Activated CD4-positive, alpha-beta T cell treated with anti-CD3 and anti-CD28 coated beads, Interleukin-2, amount 50 U/mL, for 1 hour (primary cell): ENCODE measurements around the gene GPR35.
"Not testable (repeated sequence)": the region's sequence is repeated elsewhere in the genome, so short reads cannot be mapped to it uniquely, and the experiment has no call there.

ENCODE experiments used
- DNase-seq: peaks from one replicate; pipeline ENCODE4 v3.0.0-alpha.2; 2020

Gene GPR35

GRCh38 chr2:240670950-240671349 is 45.7 kb downstream of the GPR35 start:
- no peak for DNase-seq

DNA sequence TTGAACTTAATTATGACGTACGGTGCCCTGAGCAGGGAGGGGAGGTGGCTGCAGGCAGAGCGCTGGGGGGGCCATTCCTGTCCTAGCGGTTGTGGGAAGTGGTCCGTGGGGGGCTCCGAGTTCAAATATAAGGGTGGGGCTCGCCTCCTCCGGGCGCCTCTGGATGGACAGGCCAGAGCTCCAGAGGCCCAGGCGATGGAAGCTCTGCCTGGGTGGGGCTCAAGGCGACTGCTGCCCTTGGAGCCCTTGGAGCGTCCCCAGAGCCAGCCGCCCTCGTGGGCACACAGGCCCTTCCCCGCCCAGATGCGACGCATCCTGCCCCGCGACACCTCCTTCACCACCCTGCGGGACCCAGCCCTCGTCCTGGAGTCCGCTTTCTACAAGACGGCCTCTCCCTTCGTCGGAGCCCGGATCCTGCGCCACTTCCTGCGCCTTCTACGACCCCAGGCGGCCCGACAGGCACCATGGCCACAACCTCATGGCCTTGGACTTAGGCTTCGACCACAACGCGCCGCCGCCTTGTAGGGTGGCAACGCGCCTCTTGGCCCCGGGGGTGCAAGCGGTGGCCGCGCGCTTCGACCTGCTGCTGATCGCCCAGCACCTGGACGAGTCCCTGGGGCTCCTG is 46.9 kb downstream of the GPR35 start:
- no peak for DNase-seq

- DNase-seq = no peak
These were observed 47.5 kb downstream of the GPR35 start for GRCh38 chr2:240672701-240673190.

GRCh38 chr2:240674461-240675184 is 49.3 kb downstream of the GPR35 start:
- not testable (repeated sequence) for DNase-seq

- not testable (repeated sequence) for DNase-seq
These were observed 50.1 kb downstream of the GPR35 start for GRCh38 chr2:240675345-240675744.

- DNase-seq = not testable (repeated sequence)
These were observed 52.8 kb downstream of the GPR35 start for GRCh38 chr2:240678043-240678442.

GRCh38 chr2:240678909-240679308 is 53.6 kb downstream of the GPR35 start:
- not testable (repeated sequence) for DNase-seq

DNA sequence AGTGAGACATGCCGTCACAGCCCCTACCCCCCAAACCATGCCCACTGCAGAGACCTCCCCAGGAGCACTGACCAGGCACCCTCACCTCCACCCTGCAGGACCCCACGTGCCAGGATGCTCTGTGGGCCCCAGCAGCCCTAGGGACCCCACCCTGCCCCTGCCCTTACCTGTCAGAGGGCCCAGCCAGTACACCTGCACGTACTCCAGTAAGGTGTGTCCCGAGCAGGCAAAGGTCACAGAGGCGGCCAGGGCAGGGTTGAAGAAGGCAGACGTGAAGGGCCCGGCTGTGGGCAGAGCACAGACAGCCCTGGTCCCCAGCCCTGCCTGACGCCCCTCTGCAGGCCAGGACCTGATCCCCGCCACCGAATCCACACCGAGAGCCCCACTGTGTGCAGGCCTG is 54.9 kb downstream of the GPR35 start:
- not testable (repeated sequence) for DNase-seq
